ENCODE data around the gene NPHP4. TPM values are rescaled to one million over a fixed set of nuclear protein-coding genes. Genes with fewer than 3 reads are reported as not detected.

NPHP4 gene
- total and polyA plus RNA-seq, 2 donors (not counting 3 experiments of a cell fraction or from before 2014, with no cell fraction given): 4.4 to 11.7 TPM

- Histone ChIP-seq H2AFZ (ENCODE audit: low read depth, low read length) (no peak overlapping the region), H4K20me1 (replicated peaks; ENCODE audit: control insufficient read depth, extremely low read depth, insufficient read depth, low read length) (no peaks in the 10 kb centered on the region), H3K27ac (ENCODE audit: insufficient read depth, low read depth, low read length) (no peak overlapping the region), H3K36me3 (ENCODE audit: control insufficient read depth in 2 of 2, extremely low read depth in 1 of 2, insufficient read depth in 2 of 2, low read length in 2 of 2) (no peaks in the 10 kb centered on the region), H3K4me3 (replicated peaks in 1 of 3; ENCODE audit: insufficient read depth in 1 of 3, low read depth in 1 of 3, low read length in 3 of 3) (no peak overlapping the region), H3K9ac (replicated peaks; ENCODE audit: extremely low read depth, insufficient read depth, low read length) (no peak overlapping the region), H3K9me1 (replicated peaks; ENCODE audit: control insufficient read depth, extremely low read depth, insufficient read depth, low read length) (no peaks in the 10 kb centered on the region), H3K27me3 (ENCODE audit: control insufficient read depth in 2 of 2, insufficient read depth in 2 of 2, low read length in 2 of 2) (no peaks in the 10 kb centered on the region), H3K79me2 (ENCODE audit: control insufficient read depth, insufficient read depth, low read length) (no peaks in the 10 kb centered on the region), H3K9me3 (replicated peaks; ENCODE audit: control insufficient read depth, insufficient read depth, low read length) (no peaks in the 10 kb centered on the region), H3K4me2 (ENCODE audit: insufficient read depth, low read length) (no peak overlapping the region), H3K4me1 (ENCODE audit: control insufficient read depth, extremely low read depth, insufficient read depth, low read length) (no peaks in the 10 kb centered on the region)
- dilution Hi-C loops (cut with MboI; ENCODE audit: extremely low pct_ligation_motif_present, low sequenced_read_pairs) (no loop called here), intact Hi-C loops (cut with micrococcal nuclease) (no loop called here)
- BruUV-seq (replicated peaks): no TSS peak
- ChIA-PET CTCF (no interaction called here), POLR2A (no interaction called here)
- DNase-seq (ENCODE audit: low read depth, low spot score) (no peak), FAIRE-seq (no peak)
- no peak for TF ChIP-seq JUN (IDR thresholded peaks at IDR 0.05; ENCODE audit: borderline replicate concordance, insufficient read depth, insufficient read length, low read depth)
- TF ChIP-seq MYC (IDR thresholded peaks at IDR 0.05; ENCODE audit: low read depth, low read length): no peak
- TF ChIP-seq POLR2AphosphoS5 (IDR thresholded peaks at IDR 0.05; ENCODE audit: insufficient read depth, low read depth, low read length): no peak
These were observed 16.5 kb upstream of the NPHP4 start for GRCh38 chr1:6008696-6009095.

GRCh38 chr1:6008084-6008415 lies 15.8 kb upstream of the NPHP4 start:
- Histone ChIP-seq H3K9me3 (replicated peaks; ENCODE audit: control insufficient read depth, insufficient read depth, low read length) (no peaks in the 10 kb centered on the region), H3K27ac (ENCODE audit: insufficient read depth, low read depth, low read length) (no peak overlapping the region), H4K20me1 (replicated peaks; ENCODE audit: control insufficient read depth, extremely low read depth, insufficient read depth, low read length) (no peaks in the 10 kb centered on the region), H3K9ac (replicated peaks; ENCODE audit: extremely low read depth, insufficient read depth, low read length) (no peak overlapping the region), H3K36me3 (ENCODE audit: control insufficient read depth in 2 of 2, extremely low read depth in 1 of 2, insufficient read depth in 2 of 2, low read length in 2 of 2) (no peaks in the 10 kb centered on the region), H3K4me1 (ENCODE audit: control insufficient read depth, extremely low read depth, insufficient read depth, low read length) (no peaks in the 10 kb centered on the region), H3K27me3 (ENCODE audit: control insufficient read depth in 2 of 2, insufficient read depth in 2 of 2, low read length in 2 of 2) (no peaks in the 10 kb centered on the region), H3K9me1 (replicated peaks; ENCODE audit: control insufficient read depth, extremely low read depth, insufficient read depth, low read length) (no peaks in the 10 kb centered on the region), H3K4me2 (ENCODE audit: insufficient read depth, low read length) (no peak overlapping the region), H3K79me2 (ENCODE audit: control insufficient read depth, insufficient read depth, low read length) (no peaks in the 10 kb centered on the region), H2AFZ (ENCODE audit: low read depth, low read length) (no peak overlapping the region), H3K4me3 (replicated peaks in 1 of 3; ENCODE audit: insufficient read depth in 1 of 3, low read depth in 1 of 3, low read length in 3 of 3) (no peak overlapping the region)
- intact Hi-C loops (cut with micrococcal nuclease) (no loop called here), dilution Hi-C loops (cut with MboI; ENCODE audit: extremely low pct_ligation_motif_present, low sequenced_read_pairs) (no loop called here)
- DNase-seq (ENCODE audit: low read depth, low spot score): no peak
- BruUV-seq (replicated peaks): no TSS peak
- TF ChIP-seq POLR2A (IDR thresholded peaks at IDR 0.05; ENCODE audit: low read depth, low read length) (no peak), MYC (IDR thresholded peaks at IDR 0.05; ENCODE audit: low read depth, low read length) (no peak), FOS (IDR thresholded peaks at IDR 0.05; ENCODE audit: borderline replicate concordance, insufficient read depth, low read length) (no peak), EZH2 (IDR thresholded peaks at IDR 0.05; ENCODE audit: borderline replicate concordance, low read depth, low read length, severe bottlenecking) (no peak), POLR2AphosphoS5 (IDR thresholded peaks at IDR 0.05; ENCODE audit: insufficient read depth, low read depth, low read length) (no peak), CTCF (IDR thresholded peaks at IDR 0.05; ENCODE audit: extremely low read depth in 1 of 2, insufficient read depth in 1 of 2, low read depth in 1 of 2, low read length in 2 of 2) (no peak)
- POLR2A ChIA-PET: no interaction called here
- no peak for FAIRE-seq
- CTCF ChIA-PET: no interaction called here

Measured in endothelial cell of umbilical vein (primary cell).